GM12878 (cell line): ENCODE results near the gene COL18A1.

ENCODE experiments used
- CREM ChIP-seq: IDR thresholded peaks from 2 replicates; pipeline ENCODE4 v1.6.1; 2014; ENCODE audit warnings: antibody characterized with exemption, low read depth
- EZH2 ChIP-seq: IDR thresholded peaks from 2 replicates; pipeline ENCODE4 v1.6.1; 2012; ENCODE audit warnings: low read depth, mild to moderate bottlenecking, control low read depth, inconsistent platforms, low read length, borderline replicate concordance; ENCODE audit not compliant: control insufficient read depth
- KDM1A ChIP-seq: fragments of 200-600 bp; sonication (generic); IDR thresholded peaks from 2 replicates; pipeline ENCODE4 v1.6.1; 2016; ENCODE audit warnings: borderline replicate concordance
- POLR2AphosphoS5 ChIP-seq: IDR thresholded peaks from 2 replicates; pipeline ENCODE4 v1.6.1; 2011; ENCODE audit warnings: mild to moderate bottlenecking, low read length, inconsistent platforms
- SMARCA5 ChIP-seq: fragments of 450-650 bp; IDR thresholded peaks from 2 replicates; pipeline ENCODE4 v1.6.1; 2017; ENCODE audit warnings: mild to moderate bottlenecking
- SP1 ChIP-seq: IDR thresholded peaks from one replicate; pipeline ENCODE4 v1.6.1; 2011; ENCODE audit warnings: low read depth, low read length
- TF ChIP-seq, protein P1 (sequence below): fragments of 450-650 bp; IDR thresholded peaks from 2 replicates; pipeline ENCODE4 v1.6.1; 2017; ENCODE audit warnings: antibody characterized with exemption, mild to moderate bottlenecking, moderate library complexity
- TF ChIP-seq, protein P2 (sequence below), 3 experiments: IDR thresholded peaks in 2 of 3; conservative IDR thresholded peaks in 1 of 3; 2 replicates each; pipeline ENCODE4 v1.5.1; 2011; ENCODE audit warnings: low read depth in 3 of 3, low read length in 3 of 3, mild to moderate bottlenecking in 3 of 3, control low read depth in 2 of 3, moderate library complexity in 2 of 3, inconsistent platforms in 1 of 3, mixed read lengths in 1 of 3; ENCODE audit not compliant: control insufficient read depth in 2 of 3, insufficient read depth in 1 of 3; ENCODE audit errors: extremely low read depth in 1 of 3
- TF ChIP-seq, protein P3 (sequence below): IDR thresholded peaks from 2 replicates; pipeline ENCODE4 v1.6.1; 2012; ENCODE audit warnings: low read depth, low read length, improper control_type of control experiment
- TF ChIP-seq, protein P4 (sequence below): IDR thresholded peaks from 2 replicates; pipeline ENCODE4 v1.6.1; 2011; ENCODE audit warnings: low read depth, low read length, improper control_type of control experiment, borderline replicate concordance
- TF ChIP-seq, protein P5 (sequence below): IDR thresholded peaks from 2 replicates; pipeline ENCODE4 v1.6.1; 2012; ENCODE audit warnings: low read depth, low read length, improper control_type of control experiment

DNA sequence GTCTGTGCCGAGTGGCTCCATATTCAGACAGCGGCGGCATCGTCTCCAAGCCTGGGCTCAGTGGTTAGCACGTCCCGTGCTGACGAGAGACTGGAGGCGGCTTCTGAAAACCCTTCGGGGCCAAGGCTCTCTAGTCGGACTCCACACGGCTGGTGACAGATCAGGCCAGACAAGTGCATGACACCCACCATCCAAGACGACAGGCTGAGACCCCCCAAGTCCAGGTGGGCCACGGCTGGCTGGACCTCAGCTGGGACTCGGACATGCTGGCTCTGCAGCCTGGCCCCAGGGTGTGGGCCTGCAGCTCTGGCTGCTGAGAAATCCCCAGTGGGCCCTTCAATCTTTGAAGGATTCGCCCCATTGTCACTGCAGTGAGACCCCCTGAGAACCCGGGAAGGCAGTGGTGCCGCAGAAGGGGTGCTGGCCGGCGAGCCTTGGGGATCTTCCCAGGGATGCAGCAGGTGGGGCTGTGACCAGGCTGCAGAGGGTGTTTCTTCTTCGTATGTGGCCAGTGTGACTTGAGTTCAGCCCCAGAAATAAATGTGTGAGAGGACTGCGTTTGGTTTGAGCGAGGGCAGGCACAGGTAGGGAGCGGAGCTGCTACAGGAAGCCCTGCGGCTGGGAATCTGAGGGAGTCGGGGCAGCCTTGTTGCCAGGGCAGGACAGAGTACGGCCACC lies 153.2 kb downstream of the COL18A1 start:
- TF ChIP-seq, protein P1, sequence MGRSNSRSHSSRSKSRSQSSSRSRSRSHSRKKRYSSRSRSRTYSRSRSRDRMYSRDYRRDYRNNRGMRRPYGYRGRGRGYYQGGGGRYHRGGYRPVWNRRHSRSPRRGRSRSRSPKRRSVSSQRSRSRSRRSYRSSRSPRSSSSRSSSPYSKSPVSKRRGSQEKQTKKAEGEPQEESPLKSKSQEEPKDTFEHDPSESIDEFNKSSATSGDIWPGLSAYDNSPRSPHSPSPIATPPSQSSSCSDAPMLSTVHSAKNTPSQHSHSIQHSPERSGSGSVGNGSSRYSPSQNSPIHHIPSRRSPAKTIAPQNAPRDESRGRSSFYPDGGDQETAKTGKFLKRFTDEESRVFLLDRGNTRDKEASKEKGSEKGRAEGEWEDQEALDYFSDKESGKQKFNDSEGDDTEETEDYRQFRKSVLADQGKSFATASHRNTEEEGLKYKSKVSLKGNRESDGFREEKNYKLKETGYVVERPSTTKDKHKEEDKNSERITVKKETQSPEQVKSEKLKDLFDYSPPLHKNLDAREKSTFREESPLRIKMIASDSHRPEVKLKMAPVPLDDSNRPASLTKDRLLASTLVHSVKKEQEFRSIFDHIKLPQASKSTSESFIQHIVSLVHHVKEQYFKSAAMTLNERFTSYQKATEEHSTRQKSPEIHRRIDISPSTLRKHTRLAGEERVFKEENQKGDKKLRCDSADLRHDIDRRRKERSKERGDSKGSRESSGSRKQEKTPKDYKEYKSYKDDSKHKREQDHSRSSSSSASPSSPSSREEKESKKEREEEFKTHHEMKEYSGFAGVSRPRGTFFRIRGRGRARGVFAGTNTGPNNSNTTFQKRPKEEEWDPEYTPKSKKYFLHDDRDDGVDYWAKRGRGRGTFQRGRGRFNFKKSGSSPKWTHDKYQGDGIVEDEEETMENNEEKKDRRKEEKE = no peak
- TF ChIP-seq, protein P2, sequence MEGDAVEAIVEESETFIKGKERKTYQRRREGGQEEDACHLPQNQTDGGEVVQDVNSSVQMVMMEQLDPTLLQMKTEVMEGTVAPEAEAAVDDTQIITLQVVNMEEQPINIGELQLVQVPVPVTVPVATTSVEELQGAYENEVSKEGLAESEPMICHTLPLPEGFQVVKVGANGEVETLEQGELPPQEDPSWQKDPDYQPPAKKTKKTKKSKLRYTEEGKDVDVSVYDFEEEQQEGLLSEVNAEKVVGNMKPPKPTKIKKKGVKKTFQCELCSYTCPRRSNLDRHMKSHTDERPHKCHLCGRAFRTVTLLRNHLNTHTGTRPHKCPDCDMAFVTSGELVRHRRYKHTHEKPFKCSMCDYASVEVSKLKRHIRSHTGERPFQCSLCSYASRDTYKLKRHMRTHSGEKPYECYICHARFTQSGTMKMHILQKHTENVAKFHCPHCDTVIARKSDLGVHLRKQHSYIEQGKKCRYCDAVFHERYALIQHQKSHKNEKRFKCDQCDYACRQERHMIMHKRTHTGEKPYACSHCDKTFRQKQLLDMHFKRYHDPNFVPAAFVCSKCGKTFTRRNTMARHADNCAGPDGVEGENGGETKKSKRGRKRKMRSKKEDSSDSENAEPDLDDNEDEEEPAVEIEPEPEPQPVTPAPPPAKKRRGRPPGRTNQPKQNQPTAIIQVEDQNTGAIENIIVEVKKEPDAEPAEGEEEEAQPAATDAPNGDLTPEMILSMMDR (IDR thresholded peaks at IDR 0.05 in 2 of 3, conservative IDR thresholded peaks at IDR 0.05 in 1 of 3; ENCODE audit: control insufficient read depth in 2 of 3, extremely low read depth in 1 of 3, insufficient read depth in 1 of 3, low read depth in 3 of 3, low read length in 3 of 3) = no peak
- TF ChIP-seq EZH2 = no peak
- no peak for TF ChIP-seq SP1
- TF ChIP-seq POLR2AphosphoS5 = no peak
- TF ChIP-seq, protein P3, sequence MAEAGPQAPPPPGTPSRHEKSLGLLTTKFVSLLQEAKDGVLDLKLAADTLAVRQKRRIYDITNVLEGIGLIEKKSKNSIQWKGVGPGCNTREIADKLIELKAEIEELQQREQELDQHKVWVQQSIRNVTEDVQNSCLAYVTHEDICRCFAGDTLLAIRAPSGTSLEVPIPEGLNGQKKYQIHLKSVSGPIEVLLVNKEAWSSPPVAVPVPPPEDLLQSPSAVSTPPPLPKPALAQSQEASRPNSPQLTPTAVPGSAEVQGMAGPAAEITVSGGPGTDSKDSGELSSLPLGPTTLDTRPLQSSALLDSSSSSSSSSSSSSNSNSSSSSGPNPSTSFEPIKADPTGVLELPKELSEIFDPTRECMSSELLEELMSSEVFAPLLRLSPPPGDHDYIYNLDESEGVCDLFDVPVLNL = no peak
- TF ChIP-seq, protein P4, sequence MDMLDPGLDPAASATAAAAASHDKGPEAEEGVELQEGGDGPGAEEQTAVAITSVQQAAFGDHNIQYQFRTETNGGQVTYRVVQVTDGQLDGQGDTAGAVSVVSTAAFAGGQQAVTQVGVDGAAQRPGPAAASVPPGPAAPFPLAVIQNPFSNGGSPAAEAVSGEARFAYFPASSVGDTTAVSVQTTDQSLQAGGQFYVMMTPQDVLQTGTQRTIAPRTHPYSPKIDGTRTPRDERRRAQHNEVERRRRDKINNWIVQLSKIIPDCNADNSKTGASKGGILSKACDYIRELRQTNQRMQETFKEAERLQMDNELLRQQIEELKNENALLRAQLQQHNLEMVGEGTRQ = no peak
- no peak for TF ChIP-seq CREM
- TF ChIP-seq, protein P5, sequence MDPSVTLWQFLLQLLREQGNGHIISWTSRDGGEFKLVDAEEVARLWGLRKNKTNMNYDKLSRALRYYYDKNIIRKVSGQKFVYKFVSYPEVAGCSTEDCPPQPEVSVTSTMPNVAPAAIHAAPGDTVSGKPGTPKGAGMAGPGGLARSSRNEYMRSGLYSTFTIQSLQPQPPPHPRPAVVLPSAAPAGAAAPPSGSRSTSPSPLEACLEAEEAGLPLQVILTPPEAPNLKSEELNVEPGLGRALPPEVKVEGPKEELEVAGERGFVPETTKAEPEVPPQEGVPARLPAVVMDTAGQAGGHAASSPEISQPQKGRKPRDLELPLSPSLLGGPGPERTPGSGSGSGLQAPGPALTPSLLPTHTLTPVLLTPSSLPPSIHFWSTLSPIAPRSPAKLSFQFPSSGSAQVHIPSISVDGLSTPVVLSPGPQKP = no peak
- no peak for TF ChIP-seq SMARCA5
- no peak for TF ChIP-seq KDM1A
